HepG2 (cell line): ENCODE results near the gene PLS1.
"Not testable (repeated sequence)": the region's sequence is repeated elsewhere in the genome, so short reads cannot be mapped to it uniquely, and the experiment has no call there.

ENCODE experiments used
- CTCF ChIP-seq: sonication (generic); formaldehyde crosslinking; IDR thresholded peaks from 2 replicates; pipeline ENCODE4 v1.5.0; 2020; ENCODE audit warnings: mild to moderate bottlenecking, missing genetic modification reagents, moderate library complexity
- RELA ChIP-seq: sonication (generic); formaldehyde crosslinking; IDR thresholded peaks from 2 replicates; pipeline ENCODE4 v1.4.0; 2020; ENCODE audit warnings: missing genetic modification reagents
- REST ChIP-seq, 2 experiments: IDR thresholded peaks; 2 replicates each; pipeline ENCODE4 v1.6.1; 2011 to 2012; ENCODE audit warnings: low read length in 2 of 2, borderline replicate concordance in 1 of 2, low read depth in 1 of 2, mild to moderate bottlenecking in 1 of 2, moderate library complexity in 1 of 2

GRCh38 chr3:142592268-142592667 is 3.9 kb upstream of the PLS1 start:
- not testable (repeated sequence) for TF ChIP-seq CTCF (CRISPR knock-in tag); RELA (CRISPR knock-in tag); REST (IDR thresholded peaks at IDR 0.05; ENCODE audit: borderline replicate concordance in 1 of 2, low read depth in 1 of 2, low read length in 2 of 2)
